Jurkat, Clone E6-1 (cell line): ENCODE data around the gene GEMIN2. TPM values are rescaled to one million over a fixed set of nuclear protein-coding genes. Genes with fewer than 3 reads are reported as not detected.
"Not testable (repeated sequence)": the region's sequence is repeated elsewhere in the genome, so short reads cannot be mapped to it uniquely, and the experiment has no call there.

Experiments
- DNase-seq: peaks from one replicate; pipeline ENCODE4 v3.0.0-alpha.2; 2011; ENCODE audit warnings: low read depth, low spot score
- H3K4me3 ChIP-seq: 2 replicates; pipeline ENCODE4 v1.5.1; 2011; ENCODE audit warnings: mild to moderate bottlenecking, low read length, control low read depth, moderate library complexity
- polyA plus RNA-seq: library from polyadenylated mRNA; unstranded; fragments of >200 nt; gene quantifications from one replicate; pipeline ENCODE4 v1.2.1, GENCODE V29; 2012; ENCODE audit warnings: missing spikeins; ENCODE audit not compliant: insufficient read length, insufficient read depth

GEMIN2 gene
- 42.0 TPM for polyA plus RNA-seq

GRCh38 chr14:39114073-39114838 is at the start of gene GEMIN2:
Gene GEMIN2, plus strand, starts transcription at chr14:39114323. Its CDS starts 16 bp downstream, at chr14:39114339.
- peak; percentile 95 for DNase-seq
- H3K4me3 ChIP-seq = peak within 1 kb of the TSS; percentile 92

GRCh38 chr14:39069169-39069805 is 44.8 kb upstream of the GEMIN2 start:
- DNase-seq, H3K4me3 ChIP-seq: not testable (repeated sequence)

GRCh38 chr14:39069923-39070322 is 44.2 kb upstream of the GEMIN2 start:
- no peak overlapping the region for H3K4me3 ChIP-seq
- no peak for DNase-seq

GRCh38 chr14:39071096-39071495 is 43.0 kb upstream of the GEMIN2 start:
- DNase-seq = no peak
- no peak overlapping the region for H3K4me3 ChIP-seq

- H3K4me3 ChIP-seq = no peak overlapping the region
- no peak for DNase-seq
These were observed 33.2 kb upstream of the GEMIN2 start for GRCh38 chr14:39080886-39081285.

- DNase-seq = no peak
- H3K4me3 ChIP-seq = no peak overlapping the region
These were observed 31.0 kb upstream of the GEMIN2 start for GRCh38 chr14:39083127-39083526.

GRCh38 chr14:39085933-39086332 is 28.2 kb upstream of the GEMIN2 start:
- H3K4me3 ChIP-seq = no peak overlapping the region
- peak; percentile 64 for DNase-seq

- no peak overlapping the region for H3K4me3 ChIP-seq
- no peak for DNase-seq
These were observed 26.6 kb upstream of the GEMIN2 start for GRCh38 chr14:39087493-39087892.

- H3K4me3 ChIP-seq = no peak overlapping the region
- no peak for DNase-seq
These were observed 23.5 kb upstream of the GEMIN2 start for GRCh38 chr14:39090548-39091111.

- no peak overlapping the region for H3K4me3 ChIP-seq
- no peak for DNase-seq
These were observed 22.4 kb upstream of the GEMIN2 start for GRCh38 chr14:39091716-39092115.

- DNase-seq = no peak
- no peak overlapping the region for H3K4me3 ChIP-seq
These were observed 19.6 kb upstream of the GEMIN2 start for GRCh38 chr14:39094515-39094914.

GRCh38 chr14:39097159-39097558 is 17.0 kb upstream of the GEMIN2 start:
- no peak for DNase-seq
- H3K4me3 ChIP-seq = no peak overlapping the region

GRCh38 chr14:39099215-39099614 is 14.9 kb upstream of the GEMIN2 start:
- not testable (repeated sequence) for H3K4me3 ChIP-seq, DNase-seq

GRCh38 chr14:39099748-39100147 is 14.4 kb upstream of the GEMIN2 start:
- no peak overlapping the region for H3K4me3 ChIP-seq
- DNase-seq = no peak

GRCh38 chr14:39102265-39102968 is 11.7 kb upstream of the GEMIN2 start:
- DNase-seq = no peak
- H3K4me3 ChIP-seq = peak overlapping the region; percentile 95

- peak within 1 kb of the TSS; percentile 95 for H3K4me3 ChIP-seq
- peak; percentile 63 for DNase-seq
These were observed 10.9 kb upstream of the GEMIN2 start, which contains the start of gene SEC23A for GRCh38 chr14:39102969-39103957. Gene SEC23A, minus strand, starts transcription at chr14:39103235. Its CDS starts 7,117 bp downstream, at chr14:39096118.

GRCh38 chr14:39104078-39104801 is 9.9 kb upstream of the GEMIN2 start:
- DNase-seq = not testable (repeated sequence)
- H3K4me3 ChIP-seq = peak overlapping the region; percentile 95

GRCh38 chr14:39107591-39107996 is 6.5 kb upstream of the GEMIN2 start:
- no peak overlapping the region for H3K4me3 ChIP-seq
- peak; percentile 44 for DNase-seq
